Stimulated activated naive CD8-positive, alpha-beta T cell treated with anti-CD3 and anti-CD28 coated beads, Interleukin-15, amount 100 ng/mL, for 72 hours (primary cell): ENCODE measurements around the gene AKR1D1.
A peak's percentile ranks its signal among the peaks of the same experiment; 100 is the strongest.
"Not testable (repeated sequence)": the region's sequence is repeated elsewhere in the genome, so short reads cannot be mapped to it uniquely, and the experiment has no call there.

ENCODE experiments used
- ATAC-seq: fragments of 150-1000 bp; cut with Tn5 transposase; 2 replicates; pipeline ENCODE4 v1.10.0; 2021; ENCODE audit warnings: mild to moderate bottlenecking, moderate library complexity
- DNase-seq, 2 donors: peaks; one replicate each; pipeline ENCODE4 v3.0.0; 2021 to 2022
- H3K27ac Mint-ChIP-seq, 2 donors: one replicate each; pipeline ENCODE4 v1.8.0; 2022; ENCODE audit warnings: mild to moderate bottlenecking in 2 of 2, mixed read lengths in 2 of 2, moderate library complexity in 2 of 2
- H3K27me3 Mint-ChIP-seq: one replicate; pipeline ENCODE4 v1.8.0; 2022; ENCODE audit warnings: mixed read lengths
- H3K4me1 Mint-ChIP-seq: one replicate; pipeline ENCODE4 v1.8.0; 2022; ENCODE audit warnings: mild to moderate bottlenecking, mixed read lengths
- H3K4me3 Mint-ChIP-seq, 2 donors: one replicate each; pipeline ENCODE4 v1.8.0; 2022; ENCODE audit warnings: mild to moderate bottlenecking in 2 of 2, mixed read lengths in 2 of 2, moderate library complexity in 1 of 2
- H3K9me3 Mint-ChIP-seq, 2 donors: one replicate each; pipeline ENCODE4 v1.8.0; 2022; ENCODE audit warnings: mixed read lengths in 2 of 2

AKR1D1 gene, protein sequence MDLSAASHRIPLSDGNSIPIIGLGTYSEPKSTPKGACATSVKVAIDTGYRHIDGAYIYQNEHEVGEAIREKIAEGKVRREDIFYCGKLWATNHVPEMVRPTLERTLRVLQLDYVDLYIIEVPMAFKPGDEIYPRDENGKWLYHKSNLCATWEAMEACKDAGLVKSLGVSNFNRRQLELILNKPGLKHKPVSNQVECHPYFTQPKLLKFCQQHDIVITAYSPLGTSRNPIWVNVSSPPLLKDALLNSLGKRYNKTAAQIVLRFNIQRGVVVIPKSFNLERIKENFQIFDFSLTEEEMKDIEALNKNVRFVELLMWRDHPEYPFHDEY

DNA sequence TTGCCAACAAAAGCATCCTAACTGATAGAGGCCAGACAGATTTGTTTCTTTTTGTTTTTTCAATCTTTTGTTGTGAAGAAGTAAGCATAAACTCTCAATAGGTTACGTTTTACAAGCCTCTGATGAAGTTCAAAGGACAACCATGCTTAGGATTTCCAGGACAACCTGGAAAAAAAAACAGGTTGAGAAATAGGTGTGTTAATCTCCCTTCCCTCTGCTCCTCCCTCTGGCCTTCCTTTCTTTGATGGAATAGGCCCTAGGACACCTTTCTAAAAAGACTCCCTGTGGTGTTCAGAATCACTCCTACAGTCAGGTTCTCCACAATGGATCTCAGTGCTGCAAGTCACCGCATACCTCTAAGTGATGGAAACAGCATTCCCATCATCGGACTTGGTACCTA is at the start of gene AKR1D1:
Gene AKR1D1 (plus strand): TSS at position 264 of the 400 bp plus-strand sequence. CDS start 60 bp downstream, at position 324.
- peaks cover 14 to 20% of the 10 kb centered on the region in 2 donors for H3K9me3 Mint-ChIP-seq
- ATAC-seq, result no peak
- no peaks in the 10 kb centered on the region for H3K4me1 Mint-ChIP-seq
- H3K4me3 Mint-ChIP-seq, result no peak within 1 kb of the TSS
- no peak for DNase-seq
- H3K27me3 Mint-ChIP-seq, result no peaks in the 10 kb centered on the region
- H3K27ac Mint-ChIP-seq, result no peak within 1 kb of the TSS

DNA sequence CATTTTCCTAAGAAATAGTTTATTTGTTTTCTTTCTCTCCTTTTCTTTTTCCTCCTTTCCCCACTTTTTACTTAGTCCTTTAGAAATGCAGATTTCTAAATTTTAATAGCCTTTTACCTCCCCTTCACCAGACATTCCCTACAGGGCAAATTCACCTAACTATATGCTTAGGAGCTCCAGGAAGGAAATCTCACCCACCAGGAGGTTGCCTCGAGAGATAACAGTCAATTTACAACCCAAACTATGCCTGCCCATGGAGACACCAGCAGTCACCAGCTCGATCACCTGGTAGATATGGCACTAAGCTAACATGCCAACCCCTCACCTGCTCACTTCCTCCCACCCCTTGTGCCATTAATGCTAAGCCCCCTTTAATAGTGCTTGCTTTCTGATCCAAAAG is 49.2 kb upstream of the AKR1D1 start:
- Mint-ChIP-seq H3K27ac (no peak overlapping the region), H3K27me3 (peaks cover 7% of the 10 kb centered on the region), H3K4me3 (no peak overlapping the region), H3K4me1 (peaks cover 6% of the 10 kb centered on the region), H3K9me3 (peaks cover 6 to 8% of the 10 kb centered on the region in 2 donors)
- DNase-seq (no peak), ATAC-seq (no peak)

DNA sequence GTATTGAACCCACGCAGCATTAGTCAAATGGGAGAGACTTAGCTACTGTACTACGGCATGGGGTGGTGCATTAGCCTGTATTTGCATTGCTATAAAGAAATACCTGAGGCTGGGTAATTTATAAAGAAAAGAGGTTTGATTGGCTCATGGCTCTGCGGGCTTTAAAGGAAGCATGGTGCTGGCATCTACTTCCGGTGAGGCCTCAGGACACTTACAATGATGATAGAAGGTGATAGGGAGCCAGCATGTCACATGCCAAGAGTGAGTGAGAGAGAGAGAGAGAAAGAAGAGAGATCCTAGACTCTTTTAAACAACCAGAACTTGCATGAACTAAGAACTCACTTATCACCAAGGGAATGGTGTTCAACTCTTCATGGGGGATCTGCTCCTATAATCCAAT is 47.1 kb upstream of the AKR1D1 start:
- Mint-ChIP-seq H3K4me3 (no peak overlapping the region), H3K9me3 (peaks cover 6 to 8% of the 10 kb centered on the region in 2 donors), H3K4me1 (peaks cover 2% of the 10 kb centered on the region), H3K27ac (no peak overlapping the region), H3K27me3 (peaks cover 7% of the 10 kb centered on the region)
- ATAC-seq (no peak), DNase-seq (no peak)

DNA sequence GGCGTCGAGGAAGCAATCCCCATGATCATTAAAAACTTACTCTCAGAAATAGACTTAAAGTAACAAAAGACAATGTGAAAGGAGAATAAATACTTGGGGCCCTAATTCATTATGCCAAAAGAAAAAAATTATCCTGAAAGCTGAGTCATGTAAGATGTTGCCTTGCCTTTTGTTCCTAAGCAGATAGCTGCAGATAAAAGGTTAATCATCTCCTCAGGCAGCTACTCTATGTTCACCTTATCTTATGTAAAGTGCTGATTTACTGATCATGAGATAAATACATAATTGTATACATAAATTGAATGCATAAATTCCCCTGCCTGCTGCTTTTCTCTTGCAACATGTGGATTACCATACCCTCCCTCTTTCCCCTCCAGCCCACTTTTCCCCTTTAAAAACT is 46.3 kb upstream of the AKR1D1 start:
- no peak for ATAC-seq
- Mint-ChIP-seq H3K4me3 (no peak overlapping the region), H3K27ac (no peak overlapping the region)

DNA sequence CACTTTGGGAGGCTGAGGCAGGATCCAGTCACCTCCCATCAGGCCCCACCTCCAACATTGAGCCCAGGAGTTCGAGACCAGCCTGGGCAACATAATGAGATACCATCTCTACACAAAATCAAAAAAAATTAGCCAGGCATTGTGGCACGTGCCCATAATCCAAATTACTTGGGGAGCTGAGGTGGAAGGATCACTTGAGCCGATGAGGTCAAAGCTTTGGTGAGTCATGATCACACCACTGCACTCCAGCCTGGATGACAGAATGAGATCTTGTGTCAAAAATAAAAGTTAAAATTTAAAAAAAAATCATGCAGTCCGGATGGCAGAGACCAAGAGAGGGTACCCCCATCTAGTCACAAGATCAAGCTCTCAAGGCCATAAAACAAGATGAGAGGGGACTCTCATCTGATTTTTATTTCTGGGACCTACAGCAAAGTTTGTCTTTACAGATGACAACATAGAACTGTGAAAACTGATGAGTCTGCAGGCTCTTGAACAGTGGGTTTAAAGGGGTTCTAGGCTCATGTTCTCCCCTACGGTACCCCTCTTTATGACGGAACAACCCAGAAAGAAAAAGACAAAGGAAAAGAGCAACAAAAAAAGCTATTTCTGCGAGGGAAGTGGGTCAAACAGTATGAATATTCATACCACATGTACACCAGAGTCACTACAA is 45.4 kb upstream of the AKR1D1 start:
- no peak for DNase-seq
- peaks cover 7% of the 10 kb centered on the region for H3K27me3 Mint-ChIP-seq
- H3K27ac Mint-ChIP-seq, result peak overlapping the region in 1 of 2 donors; percentile 20

More for the DNA sequence above, 46.3 kb upstream of the AKR1D1 start:
- Mint-ChIP-seq H3K9me3 (peaks cover 5 to 6% of the 10 kb centered on the region in 2 donors), H3K27me3 (peaks cover 7% of the 10 kb centered on the region), H3K4me1 (no peaks in the 10 kb centered on the region)
- DNase-seq, result no peak

DNA sequence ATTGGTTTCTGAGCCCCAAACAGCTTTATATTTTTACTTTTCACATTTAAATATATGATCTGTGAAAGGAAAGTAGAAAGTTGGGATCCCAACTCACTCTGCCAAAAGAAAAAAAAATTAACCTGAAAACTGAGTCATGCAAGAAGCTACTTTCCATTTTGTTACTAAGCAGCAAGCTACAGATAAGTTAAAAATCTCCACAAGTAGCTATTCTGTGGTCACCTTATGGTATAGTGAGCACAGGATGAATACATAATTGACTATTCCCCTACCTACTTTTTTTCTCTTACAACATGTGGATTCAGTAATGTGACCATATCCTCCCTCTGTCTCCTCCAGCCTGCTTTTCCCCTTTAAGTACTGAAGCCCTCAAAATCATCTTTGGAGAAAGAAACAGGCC is 44.1 kb upstream of the AKR1D1 start:
- Mint-ChIP-seq H3K27ac (no peak overlapping the region), H3K4me3 (no peak overlapping the region), H3K27me3 (peaks cover 7% of the 10 kb centered on the region), H3K9me3 (peaks cover 4 to 6% of the 10 kb centered on the region in 2 donors), H3K4me1 (no peaks in the 10 kb centered on the region)
- DNase-seq (no peak), ATAC-seq (peak; percentile 48)

More for the DNA sequence above, 45.4 kb upstream of the AKR1D1 start:
- ATAC-seq, result no peak
- Mint-ChIP-seq H3K4me3 (no peak overlapping the region), H3K4me1 (no peaks in the 10 kb centered on the region), H3K9me3 (no peaks in the 10 kb centered on the region)

DNA sequence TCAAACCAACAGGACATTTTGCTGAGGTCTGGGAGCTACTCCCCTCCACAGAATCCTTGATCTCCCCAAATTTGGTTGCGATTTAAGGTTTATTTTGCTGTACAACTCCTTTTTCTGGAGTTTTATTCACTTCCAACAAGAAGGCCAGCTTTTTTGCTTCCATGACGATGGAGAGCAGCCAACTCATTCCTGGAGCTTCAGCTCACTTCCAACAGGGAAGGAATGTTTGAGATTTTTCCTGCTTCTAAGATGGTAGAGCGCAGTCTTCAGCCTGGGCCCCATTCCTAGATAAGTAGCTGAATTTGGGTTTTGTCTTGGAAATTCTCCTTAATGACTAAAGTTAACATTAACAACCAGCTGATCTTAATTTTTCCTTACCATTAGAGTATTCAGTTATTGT is 43.5 kb upstream of the AKR1D1 start:
- H3K9me3 Mint-ChIP-seq, result peaks cover 4 to 6% of the 10 kb centered on the region in 2 donors
- H3K4me1 Mint-ChIP-seq, result no peaks in the 10 kb centered on the region
- H3K4me3 Mint-ChIP-seq, result no peak overlapping the region
- peaks cover 7% of the 10 kb centered on the region for H3K27me3 Mint-ChIP-seq
- no peak overlapping the region for H3K27ac Mint-ChIP-seq
- no peak for DNase-seq
- no peak for ATAC-seq

DNA sequence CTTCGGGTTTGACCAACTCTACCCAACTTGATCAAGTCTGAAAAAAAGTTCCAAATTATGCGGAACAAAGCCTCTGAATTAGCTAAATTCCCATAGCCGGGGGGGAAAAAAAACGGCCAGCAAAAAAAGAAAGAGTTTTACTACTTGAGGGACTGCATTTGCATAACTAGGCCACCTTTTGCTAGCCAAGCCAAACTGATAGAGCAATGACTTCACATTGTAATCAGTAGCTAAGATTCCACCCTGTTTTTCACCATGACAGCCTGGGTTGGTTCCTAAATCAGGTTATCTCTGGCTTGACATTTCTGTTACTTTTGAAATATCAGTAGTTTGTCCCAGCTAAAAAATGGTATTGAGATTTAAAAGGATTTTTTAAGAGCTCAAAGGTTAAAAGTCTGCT is 43.0 kb upstream of the AKR1D1 start:
- H3K27ac Mint-ChIP-seq, result no peak overlapping the region
- no peaks in the 10 kb centered on the region for H3K4me1 Mint-ChIP-seq
- no peak overlapping the region for H3K4me3 Mint-ChIP-seq
- ATAC-seq (no peak), DNase-seq (no peak)
- peaks cover 7% of the 10 kb centered on the region for H3K27me3 Mint-ChIP-seq
- H3K9me3 Mint-ChIP-seq, result peaks cover 4 to 6% of the 10 kb centered on the region in 2 donors

DNA sequence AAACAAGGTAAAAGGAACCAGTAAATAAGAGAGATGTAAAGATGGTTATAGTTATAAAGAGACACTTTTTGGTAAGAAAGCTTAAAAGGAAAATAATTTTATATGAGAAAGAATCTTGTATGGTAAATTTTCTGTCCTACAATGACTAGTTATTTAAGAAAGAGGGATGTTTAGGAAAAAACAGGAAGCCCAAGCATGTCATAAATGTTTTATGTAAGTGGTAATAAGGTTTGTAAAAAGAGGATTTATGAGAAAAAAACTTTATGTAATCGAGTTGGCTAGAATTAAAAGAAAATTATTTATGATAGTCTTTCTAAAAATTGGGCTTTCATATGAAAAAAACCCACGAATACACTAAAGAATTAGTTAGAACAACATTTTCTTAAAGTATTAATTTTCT is 40.1 kb upstream of the AKR1D1 start:
- H3K9me3 Mint-ChIP-seq, result peaks cover 4 to 6% of the 10 kb centered on the region in 2 donors
- ATAC-seq, result no peak
- H3K27me3 Mint-ChIP-seq, result peaks cover 9% of the 10 kb centered on the region
- H3K4me3 Mint-ChIP-seq, result no peak overlapping the region
- H3K4me1 Mint-ChIP-seq, result no peaks in the 10 kb centered on the region
- no peak overlapping the region for H3K27ac Mint-ChIP-seq
- no peak for DNase-seq

DNA sequence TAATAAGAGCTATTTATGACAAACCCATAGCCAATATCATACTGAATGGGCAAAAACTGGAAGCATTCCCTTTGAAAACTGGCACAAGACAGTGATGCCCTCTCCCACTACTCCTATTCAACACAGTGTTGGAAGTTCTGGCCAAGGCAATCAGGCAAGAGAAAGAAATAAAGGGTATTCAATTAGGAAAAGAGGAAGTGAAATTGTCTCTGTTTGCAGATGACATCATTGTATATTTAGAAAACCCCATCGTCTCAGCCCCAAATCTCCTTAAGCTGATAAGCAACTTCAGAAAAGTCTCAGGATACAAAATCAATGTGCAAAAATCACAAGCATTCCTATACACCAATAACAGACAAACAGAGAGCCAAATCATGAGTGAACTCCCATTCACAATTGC is 36.2 kb upstream of the AKR1D1 start:
- not testable (repeated sequence) for H3K27ac Mint-ChIP-seq, H3K4me3 Mint-ChIP-seq, DNase-seq, H3K9me3 Mint-ChIP-seq, H3K4me1 Mint-ChIP-seq, ATAC-seq
- H3K27me3 Mint-ChIP-seq, result peaks cover 13% of the 10 kb centered on the region

DNA sequence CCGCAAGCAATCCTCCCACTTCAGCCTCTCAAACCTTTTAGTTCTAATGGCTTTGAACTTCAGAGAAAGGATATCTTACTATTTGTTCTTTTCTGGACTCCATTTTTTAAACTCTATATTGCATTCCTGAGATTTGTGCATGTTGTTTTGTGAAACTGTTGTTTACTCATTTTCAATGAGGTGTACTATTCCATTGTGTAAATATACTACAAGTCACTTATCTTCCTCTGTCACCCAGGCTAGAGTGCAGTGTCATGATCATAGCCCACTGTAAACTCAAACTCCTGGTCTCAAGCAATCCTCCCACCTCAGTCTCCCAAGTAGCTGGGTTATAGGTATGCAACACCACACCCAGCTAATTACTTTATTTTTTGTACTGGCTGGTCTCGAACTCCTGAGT is 31.4 kb upstream of the AKR1D1 start:
- ATAC-seq (no peak), DNase-seq (no peak)
- Mint-ChIP-seq H3K4me3 (no peak overlapping the region), H3K27ac (no peak overlapping the region), H3K27me3 (peaks cover 24% of the 10 kb centered on the region), H3K9me3 (no peaks in the 10 kb centered on the region), H3K4me1 (no peaks in the 10 kb centered on the region)

DNA sequence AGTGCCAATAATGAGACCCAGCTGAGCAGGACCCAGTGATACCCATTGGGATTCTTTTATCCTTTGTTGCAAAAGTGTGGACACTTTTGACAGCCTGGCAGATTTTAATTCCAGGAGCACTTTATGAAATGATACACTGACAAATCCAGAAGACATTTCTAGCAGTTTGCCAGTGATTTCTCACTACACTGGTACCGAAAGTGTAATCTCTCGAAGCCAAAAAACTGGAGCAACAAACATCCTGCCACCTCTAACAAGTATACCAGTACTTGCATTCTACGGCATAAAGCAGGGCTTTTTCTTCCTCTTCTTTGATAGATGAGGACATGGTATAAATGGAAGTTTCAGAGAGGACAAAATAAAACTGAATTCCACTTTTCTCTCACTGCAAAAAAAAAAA is 28.4 kb upstream of the AKR1D1 start:
- peaks cover 24% of the 10 kb centered on the region for H3K27me3 Mint-ChIP-seq
- no peak overlapping the region for H3K4me3 Mint-ChIP-seq
- H3K9me3 Mint-ChIP-seq, result peaks cover 4 to 9% of the 10 kb centered on the region in 2 donors
- ATAC-seq (no peak), DNase-seq (no peak)
- H3K4me1 Mint-ChIP-seq, result no peaks in the 10 kb centered on the region
- H3K27ac Mint-ChIP-seq, result no peak overlapping the region

DNA sequence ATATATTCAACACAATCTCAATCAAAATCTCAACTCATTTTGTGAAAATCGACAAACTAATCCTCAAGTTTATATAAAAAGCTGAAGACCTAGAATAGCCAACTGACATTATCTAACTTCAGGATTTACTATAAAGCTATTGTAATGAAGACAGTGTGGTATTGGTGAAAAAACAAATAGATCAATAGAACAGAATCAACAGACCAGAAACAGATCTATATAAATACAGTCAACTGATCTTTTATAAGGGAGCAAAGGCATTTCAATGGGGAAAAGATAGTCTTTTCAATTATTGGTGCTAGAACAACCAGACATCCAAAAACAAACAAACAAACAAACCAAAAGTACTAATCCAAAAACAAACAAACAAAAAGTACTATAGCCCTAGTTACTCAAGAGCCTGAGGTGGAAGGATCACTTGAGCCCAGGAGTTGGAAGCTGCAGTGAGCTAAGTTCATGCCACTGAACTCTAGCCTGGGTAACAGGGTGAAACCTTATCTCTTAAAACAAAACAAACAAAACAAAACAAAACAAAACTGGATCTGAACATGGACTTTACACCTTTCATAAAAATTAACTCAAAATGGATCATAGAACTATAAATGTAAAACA is 26.6 kb upstream of the AKR1D1 start:
- Mint-ChIP-seq H3K9me3 (peaks cover 4 to 9% of the 10 kb centered on the region in 2 donors), H3K4me1 (no peaks in the 10 kb centered on the region), H3K27me3 (peaks cover 24% of the 10 kb centered on the region), H3K4me3 (no peak overlapping the region), H3K27ac (no peak overlapping the region)
- no peak for DNase-seq
- ATAC-seq, result no peak

DNA sequence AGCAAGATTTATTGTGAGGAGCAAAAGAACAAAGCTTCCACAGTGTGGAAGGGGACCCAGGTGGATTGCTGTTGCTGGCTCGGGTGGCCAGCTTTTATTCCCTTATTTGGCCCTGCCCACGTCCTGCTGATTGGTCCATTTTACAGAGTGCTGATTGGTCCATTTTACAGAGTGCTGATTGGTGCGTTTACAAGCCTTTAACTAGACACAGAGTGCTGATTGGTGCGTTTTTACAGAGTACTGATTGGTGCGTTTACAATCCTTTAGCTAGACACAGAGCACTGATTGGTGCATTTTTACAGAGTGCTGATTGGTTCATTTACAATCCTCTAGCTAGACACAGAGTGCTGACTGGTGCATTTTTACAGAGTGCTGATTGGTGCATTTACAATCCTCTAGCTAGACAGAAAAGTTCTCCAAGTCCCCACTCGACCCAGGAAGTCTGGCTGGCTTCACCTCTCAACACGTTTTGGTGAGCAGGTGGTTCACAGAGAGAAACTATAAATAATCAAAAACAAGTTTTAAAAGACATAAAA is 24.5 kb upstream of the AKR1D1 start:
- not testable (repeated sequence) for H3K9me3 Mint-ChIP-seq

DNA sequence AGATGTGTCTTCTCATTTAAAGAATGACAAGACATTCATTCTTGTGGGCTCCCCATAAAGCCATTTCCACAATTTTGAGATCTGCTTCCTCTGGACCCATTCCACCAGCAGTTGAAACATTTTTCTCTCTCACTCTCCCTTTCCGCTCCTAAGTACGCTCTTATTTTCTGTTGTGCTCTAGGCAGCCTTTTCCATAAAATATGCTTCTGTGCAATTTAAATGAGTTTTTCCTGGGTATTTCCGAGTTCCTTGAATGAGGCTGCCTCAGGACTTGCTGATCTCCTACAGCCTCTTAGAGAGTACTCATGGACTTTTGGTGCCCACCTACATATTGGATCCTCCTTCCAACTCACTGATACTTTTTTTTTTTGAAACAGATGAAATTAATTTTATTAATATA is 23.6 kb upstream of the AKR1D1 start:
- DNase-seq (no peak), ATAC-seq (no peak)
- H3K4me3 Mint-ChIP-seq, result no peak overlapping the region
- no peaks in the 10 kb centered on the region for H3K4me1 Mint-ChIP-seq
- H3K27ac Mint-ChIP-seq, result no peak overlapping the region
- peaks cover 4 to 9% of the 10 kb centered on the region in 2 donors for H3K9me3 Mint-ChIP-seq
- H3K27me3 Mint-ChIP-seq, result peaks cover 22% of the 10 kb centered on the region

More for the DNA sequence above, 24.5 kb upstream of the AKR1D1 start:
- not testable (repeated sequence) for H3K4me1 Mint-ChIP-seq, DNase-seq, H3K27ac Mint-ChIP-seq, ATAC-seq, H3K4me3 Mint-ChIP-seq
- peaks cover 15% of the 10 kb centered on the region for H3K27me3 Mint-ChIP-seq

DNA sequence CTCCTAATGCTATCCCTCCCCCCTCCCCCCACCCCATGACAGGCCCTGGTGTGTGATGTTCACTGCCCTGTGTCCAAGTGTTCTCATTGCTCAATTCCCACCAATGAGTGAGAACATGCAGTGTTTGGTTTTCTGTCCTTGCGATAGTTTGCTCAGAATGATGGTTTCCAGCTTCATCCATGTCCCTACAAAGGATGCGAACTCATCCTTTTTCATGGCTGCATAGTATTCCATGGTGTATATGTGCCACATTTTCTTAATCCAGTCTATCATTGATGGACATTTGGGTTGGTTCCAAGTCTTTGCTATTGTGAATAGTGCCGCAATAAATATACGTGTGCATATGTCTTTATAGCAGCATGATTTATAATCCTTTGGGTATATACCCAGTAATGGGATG is 20.6 kb upstream of the AKR1D1 start:
- H3K27me3 Mint-ChIP-seq, result peaks cover 18% of the 10 kb centered on the region
- not testable (repeated sequence) for H3K27ac Mint-ChIP-seq, H3K4me3 Mint-ChIP-seq, DNase-seq, ATAC-seq, H3K4me1 Mint-ChIP-seq, H3K9me3 Mint-ChIP-seq
